GM19395 (cell line): ENCODE results near the gene ZSCAN2.
"Not testable (repeated sequence)": the region's sequence is repeated elsewhere in the genome, so short reads cannot be mapped to it uniquely, and the experiment has no call there.

Experiments
- ATAC-seq: cut with Tn5 transposase; IDR thresholded peaks from one replicate; pipeline ENCODE4 v1.9.1; 2021; ENCODE audit warnings: mild to moderate bottlenecking, moderate library complexity; ENCODE audit not compliant: unreplicated experiment

ZSCAN2 gene

DNA sequence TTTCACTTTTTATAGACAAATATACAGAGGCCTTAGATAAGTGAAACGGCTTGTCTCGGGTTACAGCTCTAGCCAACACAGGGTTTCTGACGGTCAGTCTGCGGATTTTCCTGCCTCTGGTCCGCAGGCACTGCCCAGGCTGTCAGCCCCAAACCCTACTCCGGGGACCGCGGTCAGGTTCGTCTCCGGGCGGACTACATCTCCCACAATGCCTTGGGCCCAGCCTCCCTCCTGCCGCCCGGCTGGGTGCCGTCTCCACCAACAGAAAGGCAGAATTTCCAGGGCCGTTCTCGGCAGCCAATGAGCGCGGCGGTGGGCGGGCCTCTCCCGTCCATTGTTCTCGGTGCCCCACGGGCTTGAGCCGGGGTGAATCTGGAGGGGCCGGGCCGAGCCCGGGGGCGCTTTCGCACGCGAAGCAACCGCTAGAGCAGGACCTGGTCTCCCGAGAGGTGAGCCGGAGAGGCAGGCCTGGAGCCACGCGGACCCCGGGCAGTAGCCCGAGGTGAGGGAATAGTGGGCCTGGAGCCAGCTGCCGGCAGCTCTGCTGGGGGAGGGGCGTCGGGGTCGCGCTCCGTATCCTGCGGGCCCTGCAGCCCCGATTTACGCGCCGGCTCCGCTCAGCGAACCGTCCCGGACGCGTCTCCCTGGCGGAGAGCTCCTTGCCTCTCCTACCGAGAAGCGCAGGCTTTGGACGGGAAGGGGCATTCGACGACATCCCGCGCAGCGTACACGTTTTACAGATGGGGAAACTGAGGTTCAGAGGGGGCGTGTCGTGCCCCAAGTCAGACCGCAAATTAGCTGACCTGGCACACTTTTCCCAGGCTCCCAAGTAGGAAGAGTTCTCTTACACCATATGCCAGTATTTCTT, at the start of gene ZSCAN2:
Gene ZSCAN2, plus strand, starts transcription at position 323 of the 868 bp plus-strand sequence. CDS start 2,919 bp downstream, outside the sequence.
- peak; percentile 95 for ATAC-seq

DNA sequence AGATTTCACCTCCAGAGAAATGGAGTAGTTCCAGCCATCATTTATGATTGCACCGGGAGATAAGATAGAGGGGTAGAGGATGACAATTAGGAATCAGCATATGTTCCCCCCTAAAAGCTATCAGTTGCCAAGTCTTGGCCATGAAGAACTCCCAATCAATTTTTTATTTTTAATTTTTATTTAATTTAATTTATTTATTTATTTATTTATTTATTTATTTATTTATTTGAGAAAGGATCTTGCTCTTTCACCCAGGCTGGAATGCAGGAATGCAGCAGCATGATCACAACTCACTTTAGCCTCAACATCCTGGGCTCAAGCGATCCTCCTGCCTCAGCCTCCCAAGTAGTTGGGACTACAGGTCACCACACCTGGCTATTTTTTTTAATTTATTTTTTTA, 49.2 kb upstream of the ZSCAN2 start:
- ATAC-seq, result not testable (repeated sequence)

DNA sequence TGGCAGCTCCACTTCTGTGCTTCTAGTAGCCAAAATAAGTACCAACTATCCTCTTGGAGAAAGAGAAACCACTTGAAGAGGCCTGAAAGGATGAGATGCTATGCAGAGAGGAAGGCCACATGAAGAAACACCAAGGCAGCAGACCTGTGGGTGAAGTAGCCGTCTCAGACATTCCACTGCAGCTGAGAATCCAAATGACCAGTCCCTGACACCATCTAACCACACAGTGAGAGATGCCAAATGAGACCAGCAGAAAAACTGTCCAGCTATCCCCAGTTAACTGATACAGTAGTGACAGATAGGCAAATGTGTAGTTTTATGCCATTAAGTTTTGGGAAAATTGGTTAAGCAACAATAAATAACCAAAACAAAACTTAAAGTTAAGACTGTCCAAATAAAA, 47.9 kb upstream of the ZSCAN2 start:
- ATAC-seq, result no peak

DNA sequence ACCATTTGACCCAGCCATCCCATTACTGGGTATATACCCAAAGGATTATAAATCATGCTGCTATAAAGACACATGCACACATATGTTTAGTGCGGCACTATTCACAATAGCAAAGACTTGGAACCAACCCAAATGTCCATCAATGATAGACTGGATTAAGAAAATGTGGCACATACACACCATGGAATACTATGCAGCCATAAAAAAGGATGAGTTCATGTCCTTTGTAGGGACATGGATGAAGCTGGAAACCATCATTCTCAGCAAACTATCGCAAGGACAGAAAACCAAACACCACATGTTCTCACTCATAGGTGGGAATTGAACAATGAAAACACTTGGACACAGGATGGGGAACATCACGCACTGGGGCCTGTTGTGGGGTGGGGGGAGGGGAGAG, 44.1 kb upstream of the ZSCAN2 start:
- ATAC-seq, result not testable (repeated sequence)

DNA sequence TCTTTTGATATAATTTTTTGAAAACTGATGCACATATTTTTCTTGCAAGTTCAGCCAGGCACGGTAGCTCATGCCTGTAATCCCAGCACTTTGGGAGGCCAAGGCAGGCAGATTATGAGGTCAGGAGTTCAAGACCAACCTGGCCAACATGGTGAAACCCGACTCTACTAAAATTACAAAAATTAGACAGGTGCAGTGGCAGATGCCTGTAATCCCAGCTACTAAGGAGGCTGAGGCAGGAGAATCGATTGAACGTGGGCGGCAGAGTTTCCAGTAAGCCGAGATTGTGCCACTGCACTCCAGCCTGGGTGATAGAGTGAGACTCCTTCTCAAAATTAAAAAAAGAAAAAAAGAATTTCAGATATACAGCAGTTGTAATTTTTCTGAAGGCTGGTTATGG, 32.8 kb upstream of the ZSCAN2 start:
- ATAC-seq, result not testable (repeated sequence)

DNA sequence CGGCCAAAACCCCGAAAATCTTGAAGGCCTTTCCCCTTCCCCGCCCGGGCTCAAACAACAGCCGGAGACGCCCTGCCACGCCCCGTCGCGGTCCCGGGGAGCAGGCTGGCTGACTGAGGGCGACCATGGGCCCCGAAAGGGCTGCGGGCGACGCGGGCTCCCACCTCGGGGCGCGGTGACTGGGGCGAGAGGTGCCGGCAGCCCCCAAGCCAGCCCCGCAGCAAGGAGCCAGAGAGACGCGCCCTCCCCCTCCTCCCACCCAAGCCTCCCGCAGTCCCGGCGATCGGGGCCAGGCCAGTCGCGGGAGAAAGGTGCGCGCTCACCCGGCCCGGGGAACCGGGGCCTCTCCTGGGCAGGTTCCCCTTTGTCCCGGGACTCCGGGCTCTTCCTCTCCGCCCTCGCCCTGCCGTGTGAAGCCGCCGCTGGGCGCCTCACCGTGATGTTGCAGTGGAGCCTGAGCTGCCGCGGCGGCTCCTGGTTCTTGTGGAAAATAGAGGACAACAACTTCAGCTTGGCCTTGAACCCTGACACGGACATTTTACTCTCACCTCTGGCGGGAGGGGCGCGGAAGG, 30.6 kb upstream of the ZSCAN2 start:
- ATAC-seq, result peak; percentile 47

DNA sequence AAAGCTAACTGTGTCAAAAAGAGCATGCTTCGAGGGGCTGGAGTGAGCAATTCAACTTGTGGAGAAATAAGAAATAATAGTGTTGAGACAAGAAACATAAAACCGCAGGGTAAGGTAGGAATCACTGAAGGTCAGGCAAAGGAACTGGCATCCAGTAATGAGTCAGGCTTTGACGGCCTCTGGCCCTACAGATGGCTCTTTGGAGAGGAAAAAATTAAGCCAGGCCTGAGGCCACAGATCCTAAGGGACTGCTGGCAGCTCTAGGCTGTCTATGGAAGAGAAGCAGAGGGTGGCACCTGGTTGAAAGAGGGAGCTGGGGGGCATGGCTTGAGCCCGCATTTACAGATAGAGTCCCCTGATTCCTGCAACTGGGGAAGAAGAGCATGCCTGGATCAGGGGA, 28.6 kb upstream of the ZSCAN2 start:
- ATAC-seq, result no peak

DNA sequence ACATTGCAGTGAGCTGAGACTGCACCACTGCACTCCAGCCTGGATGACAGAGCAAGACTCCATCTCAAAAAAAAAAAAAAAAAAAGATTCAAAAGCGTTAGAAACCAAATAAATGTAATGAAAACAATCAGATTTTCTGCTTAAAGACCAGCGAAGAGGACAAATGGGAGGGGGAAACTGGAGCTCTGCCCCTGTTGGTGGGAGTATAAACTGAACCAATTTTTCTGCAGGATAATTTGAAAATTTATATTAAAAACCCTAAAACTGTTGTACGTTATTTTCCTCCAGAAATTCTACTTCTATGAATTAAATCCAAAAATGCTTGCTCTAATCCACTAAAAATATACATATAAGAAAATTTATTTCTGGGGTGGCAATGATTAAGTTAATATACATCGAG, 25.3 kb upstream of the ZSCAN2 start:
- no peak for ATAC-seq

DNA sequence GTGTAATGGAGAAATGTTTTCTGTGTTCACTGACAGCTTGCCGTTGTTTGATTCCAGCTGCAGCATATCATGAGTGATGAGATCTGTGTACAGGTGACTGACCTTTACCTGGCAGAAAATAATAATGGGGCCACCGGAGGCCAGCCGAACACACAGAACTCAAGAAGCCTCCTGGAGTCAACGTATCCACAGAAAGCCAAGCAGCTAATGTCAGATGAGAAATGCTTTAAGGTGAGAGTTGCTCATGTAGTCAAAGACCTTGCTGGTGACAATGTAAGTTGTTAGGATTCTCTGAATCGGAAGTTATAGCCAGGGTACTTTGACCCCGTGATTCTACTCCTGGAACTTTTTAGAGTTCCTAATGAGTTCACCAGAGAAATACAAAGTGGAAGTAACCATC, 22.9 kb upstream of the ZSCAN2 start:
- not testable (repeated sequence) for ATAC-seq

DNA sequence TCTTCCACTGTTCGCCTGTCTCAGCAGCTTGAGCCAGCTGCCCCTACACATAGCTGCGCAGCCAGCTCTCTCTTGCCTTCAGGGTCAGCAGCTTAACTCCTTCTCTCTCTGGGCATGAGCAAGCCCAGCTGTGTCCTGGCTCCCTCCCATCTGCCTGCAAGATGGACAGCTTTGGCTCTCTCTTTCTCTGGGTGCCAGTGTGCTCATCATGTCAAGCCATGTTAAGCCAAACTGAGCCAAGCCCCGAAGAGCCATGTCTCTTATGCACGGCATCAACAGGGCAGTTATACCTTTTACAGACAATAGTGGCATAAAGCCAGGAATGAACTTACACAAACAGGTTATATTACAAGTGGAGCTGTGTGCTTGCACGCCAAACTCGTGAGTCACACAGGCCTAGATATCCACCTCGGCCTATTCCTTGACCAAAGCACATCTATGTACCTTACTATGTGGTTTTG, 21.5 kb upstream of the ZSCAN2 start:
- ATAC-seq, result not testable (repeated sequence)

DNA sequence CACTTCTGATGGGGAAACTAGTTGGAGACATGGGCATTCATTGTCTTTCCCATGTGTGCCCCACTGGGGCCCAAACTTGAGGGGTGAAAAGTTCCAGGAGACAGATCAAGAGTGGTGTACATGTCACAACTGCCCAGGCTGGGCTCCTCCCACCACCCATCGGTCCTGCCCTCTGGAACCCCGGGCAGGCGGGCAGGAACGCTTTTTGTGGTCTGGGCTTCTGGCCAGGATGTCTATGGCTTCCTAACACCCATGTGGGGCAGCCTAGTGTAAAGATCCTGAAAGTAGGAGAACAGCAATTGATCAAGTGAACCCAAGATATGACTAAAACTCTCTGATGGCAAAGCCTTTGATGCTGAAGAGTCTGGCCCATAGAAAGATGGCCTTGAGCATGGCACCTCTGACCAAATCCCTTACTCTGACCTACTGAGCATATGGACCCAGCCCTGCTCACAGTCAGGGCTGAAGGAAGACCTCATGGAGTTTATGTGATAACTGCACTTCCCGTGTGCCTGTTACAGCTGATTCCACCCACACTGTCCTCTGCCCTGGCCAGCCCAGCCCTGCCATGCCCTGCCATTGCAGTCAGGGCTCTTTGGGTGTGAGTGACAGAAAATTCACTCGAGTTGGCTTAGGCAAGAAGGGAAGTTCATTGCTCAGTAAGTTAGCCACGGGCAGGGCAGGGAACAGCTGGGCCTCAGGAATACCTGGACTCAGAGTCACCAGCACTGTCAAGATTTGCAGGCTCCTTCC, 19.0 kb upstream of the ZSCAN2 start:
- ATAC-seq, result not testable (repeated sequence)

DNA sequence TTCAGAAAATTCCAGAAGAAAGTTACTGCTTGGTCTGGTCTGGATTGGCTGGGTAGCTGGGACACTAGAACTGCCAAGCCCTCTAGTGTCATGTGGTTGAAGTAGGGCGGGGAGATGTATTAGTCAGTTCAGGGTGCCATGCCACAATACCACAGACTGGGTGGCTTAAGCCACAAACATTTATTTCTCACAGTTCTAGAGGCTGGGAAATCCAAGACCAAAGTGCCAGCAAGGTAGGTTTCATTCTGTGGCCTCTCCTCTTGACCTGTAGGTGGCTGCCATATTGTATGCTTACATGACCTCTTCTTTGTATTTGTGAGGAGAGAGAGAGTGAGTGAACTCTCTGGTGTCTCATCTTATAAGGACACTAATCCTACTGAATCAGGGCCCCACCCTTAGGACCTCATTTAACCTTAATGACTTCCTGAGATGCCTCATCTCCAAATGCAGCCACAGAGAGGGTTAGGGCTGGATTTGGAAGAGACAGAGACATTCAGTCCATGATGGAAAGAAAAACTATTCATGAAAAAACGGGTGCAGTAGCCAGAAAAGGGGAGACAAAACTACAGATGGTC, 18.1 kb upstream of the ZSCAN2 start:
- ATAC-seq, result no peak

DNA sequence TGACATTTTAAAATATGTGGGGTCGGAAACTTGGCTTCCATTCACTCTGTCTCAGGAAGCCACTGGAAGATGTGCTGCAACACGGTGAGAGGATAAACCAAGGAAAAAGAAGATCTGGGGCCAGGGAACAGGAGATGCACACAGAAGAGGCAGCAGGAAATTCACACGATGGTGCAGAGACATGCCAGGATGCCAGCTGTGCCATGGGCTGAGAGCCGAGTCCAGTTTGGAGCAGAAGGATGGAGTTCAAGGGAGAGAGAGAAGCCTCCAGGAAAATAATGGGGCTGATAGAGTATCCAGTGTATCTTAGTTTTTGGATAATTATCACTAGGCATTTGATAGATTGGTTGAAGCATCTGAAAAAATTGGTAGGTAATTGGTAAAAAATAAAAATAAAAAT, 16.9 kb upstream of the ZSCAN2 start:
- not testable (repeated sequence) for ATAC-seq

DNA sequence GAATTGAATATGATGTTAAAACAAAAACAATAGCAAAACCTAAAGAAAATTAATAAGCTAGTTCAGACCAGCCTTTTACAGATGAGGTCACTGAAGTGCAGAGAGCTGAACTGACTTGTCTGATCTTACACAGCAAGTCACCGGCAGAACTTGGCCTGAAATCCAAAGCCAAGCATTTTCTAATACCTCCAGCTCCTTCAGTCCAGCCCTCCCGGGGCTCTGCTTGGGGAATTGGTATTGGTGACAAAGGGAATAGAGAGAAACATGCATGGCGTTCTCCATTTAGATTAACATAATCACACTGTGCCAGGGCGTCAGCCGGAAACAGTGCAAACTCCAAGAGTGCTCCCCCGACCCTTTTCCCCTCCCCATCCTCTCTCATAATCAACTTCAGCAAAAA, 14.1 kb upstream of the ZSCAN2 start:
- ATAC-seq, result no peak

DNA sequence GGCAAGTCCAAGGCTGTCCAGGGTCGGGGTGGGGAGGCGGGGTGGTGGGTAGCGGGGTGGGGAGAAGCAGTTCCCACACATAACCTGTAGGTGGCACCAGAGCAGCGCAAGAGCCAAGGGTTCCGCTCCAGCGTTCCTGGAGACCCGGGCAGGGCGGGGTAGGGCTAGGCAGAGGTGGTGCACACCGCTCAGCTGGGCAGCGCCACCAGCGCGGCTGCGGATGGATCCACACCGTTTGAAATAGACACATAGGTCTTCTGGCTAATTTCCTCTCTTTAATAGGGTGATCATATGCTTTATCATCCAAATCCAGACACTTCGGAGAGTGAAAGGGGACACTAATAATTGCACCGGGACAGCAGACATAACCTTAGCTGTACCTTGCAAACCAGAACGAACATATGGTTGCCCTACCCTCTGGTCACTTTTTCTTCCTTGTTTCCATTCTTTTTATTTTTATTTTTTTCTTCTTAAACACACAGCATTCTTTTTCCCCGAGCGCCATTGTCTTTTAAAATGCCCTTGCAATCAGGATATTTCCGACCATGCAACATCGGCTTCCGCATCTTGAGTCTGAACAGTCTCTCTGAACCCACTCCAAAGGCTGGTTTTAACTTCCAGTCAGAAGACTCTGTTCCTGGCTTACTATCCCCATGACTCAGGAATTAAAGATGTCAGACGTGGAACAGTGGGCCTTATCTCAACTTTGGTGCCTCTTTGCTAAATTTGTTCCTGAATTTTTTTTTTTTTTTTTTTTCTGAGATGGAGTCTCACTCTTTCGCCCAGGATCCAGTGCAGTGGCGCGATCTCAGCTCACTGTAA, 12.5 kb upstream of the ZSCAN2 start:
- ATAC-seq, result peak; percentile 93

DNA sequence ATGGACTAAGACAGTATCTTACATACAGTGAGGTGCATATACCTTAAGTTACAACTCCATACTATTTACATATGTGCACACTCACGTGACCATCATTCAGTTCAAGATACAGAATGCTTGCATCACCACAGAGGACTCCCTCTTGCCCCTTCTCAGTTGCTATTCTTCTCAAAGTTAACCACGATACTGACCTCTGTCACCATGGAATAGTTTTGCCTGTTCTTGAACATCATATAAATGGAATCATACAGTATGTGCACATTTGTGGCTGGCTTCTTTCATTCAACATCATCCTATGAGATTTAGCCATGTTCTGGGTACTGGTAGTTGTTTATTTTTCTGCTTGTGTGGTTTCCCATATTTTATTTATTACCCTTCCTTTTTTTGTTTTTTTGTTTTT, 10.4 kb upstream of the ZSCAN2 start:
- ATAC-seq, result no peak

DNA sequence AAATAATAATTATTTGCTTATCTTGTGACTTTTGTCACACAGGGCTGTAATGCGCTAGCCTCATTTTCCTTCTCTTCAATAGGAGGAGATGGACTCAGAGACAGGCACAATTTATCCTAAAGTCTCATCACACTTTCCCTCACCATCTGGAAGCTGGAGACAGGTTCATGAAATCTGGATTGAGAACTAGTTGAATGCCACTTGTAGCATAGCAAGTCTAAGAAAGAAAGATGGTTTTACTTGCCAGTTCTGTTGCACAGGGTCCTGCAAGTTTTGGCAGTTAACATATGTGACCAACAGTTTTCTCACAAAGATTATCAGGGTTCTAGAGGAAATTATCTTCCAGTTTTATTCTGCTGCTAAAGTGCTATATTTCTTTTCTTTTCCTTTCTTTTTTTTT, 9.0 kb upstream of the ZSCAN2 start:
- no peak for ATAC-seq

DNA sequence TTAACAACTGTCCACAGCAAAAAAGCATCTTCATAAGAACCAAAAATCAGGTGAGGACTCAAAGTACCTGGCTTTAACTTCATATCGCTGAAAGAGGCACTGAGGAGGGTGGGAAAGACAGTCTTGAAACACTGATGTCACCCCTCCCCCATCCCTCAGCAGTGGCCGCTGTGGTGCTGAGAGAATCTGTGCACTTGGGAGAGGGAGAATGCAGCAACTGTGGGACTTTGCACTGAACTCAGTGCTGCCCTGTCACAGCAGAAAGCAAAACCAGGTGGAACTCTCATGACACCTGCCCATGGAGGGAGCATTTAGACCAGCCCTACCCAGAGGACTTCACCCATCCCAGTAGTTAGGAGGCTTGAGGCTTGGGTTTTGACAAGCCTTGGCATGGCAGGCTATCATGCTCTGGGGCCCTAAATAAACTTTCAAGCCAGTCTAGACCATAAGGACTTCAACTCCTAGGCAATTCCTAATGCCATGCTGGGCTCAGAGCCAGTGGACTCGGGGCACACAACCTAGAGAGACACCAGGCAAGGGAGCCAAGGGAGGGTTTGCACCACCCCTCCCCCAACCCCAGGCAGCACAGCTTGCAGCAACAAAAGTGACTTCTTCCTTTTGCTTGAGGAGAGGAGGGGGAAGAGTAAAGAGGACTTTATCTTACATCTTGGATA, 6.1 kb upstream of the ZSCAN2 start:
- no peak for ATAC-seq

DNA sequence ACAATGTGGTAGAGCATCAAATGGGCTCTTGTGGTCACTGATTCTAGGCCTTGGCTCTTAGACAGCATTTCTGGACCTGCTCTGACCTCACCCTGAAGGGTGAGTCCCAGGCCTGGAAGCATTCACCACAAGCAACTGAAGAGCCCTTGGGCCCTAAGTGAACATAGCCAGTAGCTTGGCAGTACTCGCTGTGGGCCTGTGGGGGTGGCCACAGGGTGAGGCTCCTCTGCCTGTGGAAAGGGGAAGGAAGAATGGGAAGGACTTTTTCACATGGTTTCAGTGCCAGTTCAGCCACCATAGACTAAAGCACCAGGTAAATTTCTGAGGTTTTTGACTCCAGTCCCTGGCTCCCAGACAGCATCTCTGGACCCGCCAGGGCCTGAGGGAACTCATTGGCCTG, 5.1 kb upstream of the ZSCAN2 start:
- ATAC-seq, result no peak

DNA sequence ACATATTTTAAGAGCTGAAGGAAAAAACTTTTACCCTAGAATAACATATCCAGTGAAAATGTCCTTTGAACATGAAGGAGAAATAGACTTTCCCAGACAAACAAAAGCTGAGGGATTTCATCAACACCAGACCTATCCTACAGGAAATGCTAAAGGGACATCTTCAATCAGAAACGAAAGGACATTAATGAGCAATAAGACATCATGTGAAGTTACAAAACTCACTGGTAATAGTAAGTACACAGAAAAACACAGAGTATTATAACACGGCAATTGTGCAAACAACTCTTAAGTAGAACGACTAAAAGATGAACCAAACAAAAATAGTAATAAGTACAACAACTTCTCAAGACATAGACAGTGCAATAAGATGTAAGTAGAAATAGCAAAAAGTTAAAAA, 3.5 kb upstream of the ZSCAN2 start:
- no peak for ATAC-seq
